HepG2 (cell line): Measurements from ENCODE around the gene C20orf144. TPM values are rescaled to one million over a fixed set of nuclear protein-coding genes. Genes with fewer than 3 reads are reported as not detected.

Source experiments
- CCDC6 ChIP-seq: sonication (generic); formaldehyde crosslinking; IDR thresholded peaks from 2 replicates; pipeline ENCODE4 v1.8.1; 2022; ENCODE audit warnings: mild to moderate bottlenecking, missing genetic modification reagents, moderate library complexity
- CERS6 ChIP-seq: sonication (generic); formaldehyde crosslinking; IDR thresholded peaks from 2 replicates; pipeline ENCODE4 v1.5.0; 2020; ENCODE audit warnings: missing genetic modification reagents
- CTCF ChIP-seq: sonication (generic); formaldehyde crosslinking; IDR thresholded peaks from 2 replicates; pipeline ENCODE4 v1.5.0; 2020; ENCODE audit warnings: mild to moderate bottlenecking, missing genetic modification reagents, moderate library complexity
- FUBP1 ChIP-seq: sonication (generic); formaldehyde crosslinking; IDR thresholded peaks from 2 replicates; pipeline ENCODE4 v1.5.1; 2020; ENCODE audit warnings: missing genetic modification reagents, mild to moderate bottlenecking, borderline replicate concordance
- HOXA7 ChIP-seq: sonication (generic); formaldehyde crosslinking; IDR thresholded peaks from 2 replicates; pipeline ENCODE4 v1.8.1; 2022; ENCODE audit warnings: mild to moderate bottlenecking, missing genetic modification reagents, moderate library complexity
- RBM39 ChIP-seq: fragments of 200-400 bp; formaldehyde crosslinking; IDR thresholded peaks from one replicate; pipeline ENCODE4 v1.6.1; 2018; ENCODE audit warnings: antibody characterized with exemption, mild to moderate bottlenecking, low read depth, low read length; ENCODE audit not compliant: poor library complexity, severe bottlenecking
- SKIL ChIP-seq: sonication (generic); formaldehyde crosslinking; IDR thresholded peaks from 2 replicates; pipeline ENCODE4 v1.8.0; 2022; ENCODE audit warnings: missing genetic modification reagents, mild to moderate bottlenecking, moderate library complexity, borderline replicate concordance
- SRSF1 ChIP-seq: fragments of 200-400 bp; formaldehyde crosslinking; optimal IDR thresholded peaks from 2 replicates; pipeline ENCODE3; 2017; ENCODE audit warnings: mild to moderate bottlenecking, low read depth, low read length, moderate library complexity
- USF2 ChIP-seq, 2 experiments: sonication (generic) in 1 of 2; formaldehyde crosslinking in 1 of 2; IDR thresholded peaks; 2 replicates each; pipeline versions ENCODE4 v1.5.1 to v1.6.1; 2011 to 2020; ENCODE audit warnings: borderline replicate concordance in 1 of 2, low read depth in 1 of 2, low read length in 1 of 2, mild to moderate bottlenecking in 1 of 2, missing genetic modification reagents in 1 of 2, moderate library complexity in 1 of 2
- ZBTB3 ChIP-seq: sonication (generic); formaldehyde crosslinking; IDR thresholded peaks from 2 replicates; pipeline ENCODE4 v1.4.0; 2020; ENCODE audit warnings: low read depth, mild to moderate bottlenecking, moderate library complexity, missing genetic modification reagents, borderline replicate concordance
- ZNF335 ChIP-seq: sonication (generic); formaldehyde crosslinking; IDR thresholded peaks from 2 replicates; pipeline ENCODE4 v1.4.0; 2020; ENCODE audit warnings: missing genetic modification reagents
- ZNF33A ChIP-seq: sonication (generic); formaldehyde crosslinking; IDR thresholded peaks from 2 replicates; pipeline ENCODE4 v1.5.1; 2020; ENCODE audit warnings: missing genetic modification reagents, mild to moderate bottlenecking, moderate library complexity, borderline replicate concordance
- ZNF710 ChIP-seq: sonication (generic); formaldehyde crosslinking; IDR thresholded peaks from 2 replicates; pipeline ENCODE4 v1.5.0; 2020; ENCODE audit warnings: mild to moderate bottlenecking, missing genetic modification reagents, borderline replicate concordance
- ZNF788 ChIP-seq: sonication (generic); formaldehyde crosslinking; IDR thresholded peaks from 2 replicates; pipeline ENCODE4 v1.5.0; 2020; ENCODE audit warnings: mild to moderate bottlenecking, missing genetic modification reagents, borderline replicate concordance
- polyA plus RNA-seq, 8 experiments: library from polyadenylated mRNA; depleted of rRNA in 3 of 8; stranded (reverse) in 7 of 8; unstranded in 1 of 8; fragments of >200 nt; fragmentation: Illumina TruSeq in 4 of 8; extraction: Trizol in 4 of 8; gene quantifications; 2 replicates each; pipeline versions ENCODE4 v1.2.1 to v1.2.3, GENCODE V29; 2011 to 2016; ENCODE audit warnings: low read depth in 4 of 8, missing spikeins in 1 of 8, mixed read lengths in 1 of 8; ENCODE audit not compliant: insufficient read depth in 1 of 8
- total RNA-seq, 5 experiments: library from RNA; depleted of rRNA; stranded (reverse); fragments of >200 nt; fragmentation: Illumina TruSeq; extraction: Trizol; gene quantifications; 2 replicates each; pipeline ENCODE4 v1.2.3, GENCODE V29; 2016; ENCODE audit warnings: low read depth in 1 of 5

Gene C20orf144
- total and polyA plus RNA-seq, 2 of the 13 experiments (the other 11 are each of a cell fraction or from before 2014, with no cell fraction given), result 0.09 to 0.16 TPM

- TF ChIP-seq CTCF (CRISPR knock-in tag), result no peak
- peak; percentile 55; the same call in 1 of the 2 replicates for TF ChIP-seq FUBP1
- no peak for TF ChIP-seq SRSF1
- no peak for TF ChIP-seq USF2 (IDR thresholded peaks at IDR 0.05; ENCODE audit: low read depth, low read length)
- no peak; the same call in 1 of the 2 replicates for TF ChIP-seq USF2 (CRISPR knock-in tag; IDR thresholded peaks at IDR 0.05; ENCODE audit: borderline replicate concordance)
- TF ChIP-seq ZNF33A (CRISPR knock-in tag), result no peak
- TF ChIP-seq CCDC6 (CRISPR knock-in tag), result peak; percentile 98
- peak; percentile 50; the same call in 1 of the 2 replicates for TF ChIP-seq ZNF335 (CRISPR knock-in tag)
- no peak for TF ChIP-seq HOXA7 (CRISPR knock-in tag)
- TF ChIP-seq CERS6, result no peak; the same call in 1 of the 2 replicates
- TF ChIP-seq RBM39, result peak; percentile 77
- no peak; the same call in 1 of the 2 replicates for TF ChIP-seq ZBTB3 (CRISPR knock-in tag)
- peak; percentile 42; the same call in 1 of the 2 replicates for TF ChIP-seq SKIL (CRISPR knock-in tag)
- TF ChIP-seq ZNF788 (CRISPR knock-in tag), result peak; percentile 97
- TF ChIP-seq ZNF710 (CRISPR knock-in tag), result peak; percentile 23; the same call in 1 of the 2 replicates
Measured at GRCh38 chr20:33663161-33664084, 1.3 kb downstream of the C20orf144 start (continued).
